Nephron (organoid): ENCODE measurements around the gene MARCHF4.

Source experiments
- H3K27ac Mint-ChIP-seq, 3 experiments: 2 replicates each; pipeline ENCODE4 v1.8.0; 2020; ENCODE audit warnings: mixed read lengths in 3 of 3, mild to moderate bottlenecking in 2 of 3, moderate library complexity in 1 of 3
- H3K27me3 Mint-ChIP-seq: 2 replicates; pipeline ENCODE4 v1.8.0; 2021; ENCODE audit warnings: low read depth, mild to moderate bottlenecking, moderate library complexity, mixed read lengths
- H3K36me3 Mint-ChIP-seq: 2 replicates; pipeline ENCODE4 v1.8.0; 2020; ENCODE audit warnings: low read depth, mixed read lengths
- H3K4me1 Mint-ChIP-seq: 2 replicates; pipeline ENCODE4 v1.8.0; 2020; ENCODE audit warnings: mixed read lengths
- H3K4me3 Mint-ChIP-seq, 3 experiments: 2 replicates each; pipeline ENCODE4 v1.8.0; 2020; ENCODE audit warnings: mild to moderate bottlenecking in 3 of 3, mixed read lengths in 3 of 3, moderate library complexity in 2 of 3
- H3K9me3 Mint-ChIP-seq: 2 replicates; pipeline ENCODE4 v1.8.0; 2020; ENCODE audit warnings: mixed read lengths
- CTCF ChIP-seq, 3 experiments: fragments of 200-600 bp; sonication (generic); IDR thresholded peaks; one replicate each; pipeline ENCODE4 v1.5.0; 2021; ENCODE audit warnings: antibody characterized with exemption in 3 of 3; ENCODE audit not compliant: unreplicated experiment in 3 of 3

MARCHF4 gene

GRCh38 chr2:216335252-216335651, 37.0 kb downstream of the MARCHF4 start:
- Mint-ChIP-seq H3K27ac (no peak overlapping the region), H3K4me1 (peaks cover 11% of the 10 kb centered on the region), H3K4me3 (no peak overlapping the region), H3K36me3 (no peaks in the 10 kb centered on the region), H3K27me3 (peaks cover 14% of the 10 kb centered on the region), H3K9me3 (no peaks in the 10 kb centered on the region)
- no peak for TF ChIP-seq CTCF (IDR thresholded peaks at IDR 0.05; ENCODE audit: unreplicated experiment in 3 of 3)

- H3K9me3 Mint-ChIP-seq = peaks cover 5% of the 10 kb centered on the region
- no peak overlapping the region for H3K27ac Mint-ChIP-seq
- H3K36me3 Mint-ChIP-seq = no peaks in the 10 kb centered on the region
- H3K4me1 Mint-ChIP-seq = no peaks in the 10 kb centered on the region
- TF ChIP-seq CTCF (IDR thresholded peaks at IDR 0.05; ENCODE audit: unreplicated experiment in 3 of 3) = no peak
- H3K4me3 Mint-ChIP-seq = no peak overlapping the region
- peaks cover 3% of the 10 kb centered on the region for H3K27me3 Mint-ChIP-seq
Observed at GRCh38 chr2:216328347-216328746, 43.9 kb downstream of the MARCHF4 start.

GRCh38 chr2:216327447-216327935, 44.8 kb downstream of the MARCHF4 start:
- no peak overlapping the region for H3K27ac Mint-ChIP-seq
- no peaks in the 10 kb centered on the region for H3K36me3 Mint-ChIP-seq
- no peak overlapping the region for H3K4me3 Mint-ChIP-seq
- H3K4me1 Mint-ChIP-seq = no peaks in the 10 kb centered on the region
- no peak for TF ChIP-seq CTCF (IDR thresholded peaks at IDR 0.05; ENCODE audit: unreplicated experiment in 3 of 3)
- peaks cover 3% of the 10 kb centered on the region for H3K27me3 Mint-ChIP-seq
- H3K9me3 Mint-ChIP-seq = peaks cover 5% of the 10 kb centered on the region
